ENCODE results near the gene MSX1.

Gene MSX1

DNA sequence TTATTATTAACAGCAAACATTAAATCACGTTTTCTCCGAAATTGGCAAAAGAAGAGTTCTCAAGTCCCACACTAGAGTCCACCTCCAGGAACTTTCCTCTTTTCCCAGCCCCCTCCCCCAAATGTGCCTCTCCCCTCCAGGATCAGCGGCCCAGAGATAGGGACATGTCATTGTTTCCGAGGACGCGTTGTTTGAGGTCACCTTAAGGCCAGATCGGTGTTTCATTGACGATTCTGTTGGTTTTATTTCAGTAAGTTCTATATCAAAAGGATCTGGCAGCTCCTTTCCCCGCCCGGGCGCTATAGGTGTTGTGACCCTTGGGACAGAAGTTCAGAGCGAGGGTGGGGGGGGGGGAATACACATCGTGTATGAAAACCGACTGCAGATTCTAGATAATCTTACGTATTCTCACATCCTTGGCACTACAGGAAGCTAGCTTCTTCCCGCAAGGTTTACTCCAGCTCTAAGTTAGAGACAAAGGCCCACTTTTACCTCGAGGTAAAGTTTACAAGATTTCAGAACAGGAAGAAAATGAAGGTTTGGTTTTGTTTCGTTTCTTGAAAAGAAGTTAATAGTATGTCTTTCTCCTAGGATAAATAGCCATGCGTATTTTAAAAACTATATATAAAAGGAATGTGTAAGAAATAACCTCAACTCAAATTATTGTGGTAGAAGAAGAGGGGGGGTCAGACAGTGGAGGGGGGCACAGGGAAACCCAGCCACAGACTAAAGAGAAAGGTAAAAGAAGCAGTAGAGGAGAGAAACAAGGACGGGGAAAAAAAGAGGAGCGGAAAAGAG lies 739 bp upstream of the MSX1 start:
- no peak for DNase-seq

DNA sequence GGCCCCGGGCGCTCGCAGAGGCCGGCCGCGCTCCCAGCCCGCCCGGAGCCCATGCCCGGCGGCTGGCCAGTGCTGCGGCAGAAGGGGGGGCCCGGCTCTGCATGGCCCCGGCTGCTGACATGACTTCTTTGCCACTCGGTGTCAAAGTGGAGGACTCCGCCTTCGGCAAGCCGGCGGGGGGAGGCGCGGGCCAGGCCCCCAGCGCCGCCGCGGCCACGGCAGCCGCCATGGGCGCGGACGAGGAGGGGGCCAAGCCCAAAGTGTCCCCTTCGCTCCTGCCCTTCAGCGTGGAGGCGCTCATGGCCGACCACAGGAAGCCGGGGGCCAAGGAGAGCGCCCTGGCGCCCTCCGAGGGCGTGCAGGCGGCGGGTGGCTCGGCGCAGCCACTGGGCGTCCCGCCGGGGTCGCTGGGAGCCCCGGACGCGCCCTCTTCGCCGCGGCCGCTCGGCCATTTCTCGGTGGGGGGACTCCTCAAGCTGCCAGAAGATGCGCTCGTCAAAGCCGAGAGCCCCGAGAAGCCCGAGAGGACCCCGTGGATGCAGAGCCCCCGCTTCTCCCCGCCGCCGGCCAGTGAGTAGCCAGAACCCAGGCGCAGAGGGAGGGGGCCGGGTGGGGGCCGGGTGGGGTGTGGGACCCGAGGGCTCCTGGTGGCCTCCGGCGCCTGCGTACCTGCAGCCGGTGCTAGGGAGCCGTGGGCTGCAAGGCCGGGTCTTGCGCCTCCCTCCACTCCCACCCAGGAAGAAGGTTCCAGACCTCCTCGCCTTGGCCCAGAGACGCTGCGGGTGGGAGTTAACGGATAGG lies 534 bp downstream of the MSX1 start:
- DNase-seq: no peak

DNA sequence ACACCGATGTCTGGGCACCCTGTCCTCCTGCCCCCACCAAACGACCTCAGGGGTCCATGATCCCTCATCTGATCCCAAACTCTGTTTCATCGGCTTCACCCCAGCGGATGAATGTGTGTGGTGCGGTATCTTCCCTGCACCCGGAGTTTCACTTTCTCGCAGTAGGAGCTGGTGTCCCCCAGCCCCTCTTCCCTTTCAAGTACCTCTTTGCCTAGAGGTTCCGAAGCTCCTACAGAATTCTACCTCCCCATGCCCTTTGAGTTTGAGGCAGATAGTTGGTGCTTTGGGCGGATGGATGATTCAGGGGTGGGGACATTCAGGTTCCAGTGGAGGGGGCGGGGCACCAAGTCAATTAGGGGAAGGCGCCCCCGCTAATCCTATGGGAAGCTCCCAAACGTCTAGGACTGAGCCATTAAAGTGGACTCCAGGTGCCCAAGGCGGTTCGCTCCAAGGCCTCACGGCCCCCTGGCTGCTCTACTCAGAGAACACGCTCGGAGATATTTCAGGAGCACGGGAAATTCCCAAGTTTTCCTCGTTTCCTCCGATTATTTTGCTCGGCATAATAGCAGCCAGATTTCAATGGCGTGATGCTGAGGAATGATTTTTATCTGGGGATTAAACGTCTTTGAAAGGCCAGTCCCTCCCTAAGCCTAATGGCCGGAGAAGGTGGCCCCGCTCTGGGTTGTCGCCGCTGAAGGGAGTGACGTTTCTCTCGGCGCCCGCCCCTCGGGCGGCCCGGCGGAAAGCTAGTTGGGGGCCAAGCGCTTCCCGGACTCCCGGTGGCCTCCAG lies 1.3 kb downstream of the MSX1 start:
- no peak for DNase-seq

DNA sequence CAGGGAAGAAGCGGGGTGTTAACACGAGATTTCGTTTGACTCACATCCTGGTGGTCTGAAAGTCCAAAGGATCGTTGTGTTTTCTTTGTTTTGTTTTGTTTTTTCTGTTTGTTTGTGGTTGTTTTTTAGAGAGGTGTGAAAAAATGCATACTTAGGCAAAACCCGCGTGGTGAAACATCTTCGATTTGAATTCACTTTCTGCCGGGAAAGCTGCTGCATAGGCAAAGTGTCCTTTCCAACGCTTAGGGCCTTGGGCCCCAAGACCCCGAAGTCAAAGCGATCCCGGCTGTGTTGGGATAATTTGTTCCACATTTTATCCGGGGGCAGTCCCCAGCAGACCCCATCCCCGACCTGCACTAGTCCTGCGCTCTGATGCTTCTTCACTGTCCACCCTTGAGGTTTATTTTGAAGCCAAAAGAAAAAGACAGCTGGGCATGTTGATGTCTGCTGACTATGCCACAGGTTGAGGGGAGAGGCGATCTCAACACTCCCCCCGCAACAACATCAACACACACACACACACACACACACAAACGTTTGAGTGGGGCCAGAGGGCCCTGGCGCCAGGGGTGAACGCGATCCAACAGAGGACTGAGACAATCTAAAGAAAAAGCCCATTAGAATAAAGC lies 2.0 kb downstream of the MSX1 start:
- DNase-seq: no peak

DNA sequence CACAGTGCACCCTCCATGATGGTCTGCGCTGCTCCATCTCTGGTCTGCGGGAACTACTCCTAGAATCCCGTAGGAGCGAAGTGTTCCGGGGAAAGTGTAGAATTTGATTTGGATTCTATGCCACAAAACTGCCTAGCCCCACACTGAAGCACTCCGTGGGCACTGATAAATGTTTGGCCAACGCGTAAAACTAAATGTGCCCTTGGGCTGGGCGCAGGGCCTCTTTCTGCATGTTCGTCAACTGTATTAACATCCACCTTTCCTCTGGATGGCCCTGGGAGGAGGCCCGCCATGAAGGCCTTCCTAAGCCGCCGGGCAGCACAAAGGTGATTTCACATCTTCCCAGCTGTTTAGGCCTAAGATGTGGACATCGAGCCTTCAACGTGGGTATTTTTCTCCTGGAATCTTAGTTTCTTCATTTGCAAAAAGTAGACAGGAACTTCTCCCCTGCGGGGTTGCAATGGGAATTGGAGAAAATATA lies 2.6 kb downstream of the MSX1 start:
- DNase-seq: no peak

DNA sequence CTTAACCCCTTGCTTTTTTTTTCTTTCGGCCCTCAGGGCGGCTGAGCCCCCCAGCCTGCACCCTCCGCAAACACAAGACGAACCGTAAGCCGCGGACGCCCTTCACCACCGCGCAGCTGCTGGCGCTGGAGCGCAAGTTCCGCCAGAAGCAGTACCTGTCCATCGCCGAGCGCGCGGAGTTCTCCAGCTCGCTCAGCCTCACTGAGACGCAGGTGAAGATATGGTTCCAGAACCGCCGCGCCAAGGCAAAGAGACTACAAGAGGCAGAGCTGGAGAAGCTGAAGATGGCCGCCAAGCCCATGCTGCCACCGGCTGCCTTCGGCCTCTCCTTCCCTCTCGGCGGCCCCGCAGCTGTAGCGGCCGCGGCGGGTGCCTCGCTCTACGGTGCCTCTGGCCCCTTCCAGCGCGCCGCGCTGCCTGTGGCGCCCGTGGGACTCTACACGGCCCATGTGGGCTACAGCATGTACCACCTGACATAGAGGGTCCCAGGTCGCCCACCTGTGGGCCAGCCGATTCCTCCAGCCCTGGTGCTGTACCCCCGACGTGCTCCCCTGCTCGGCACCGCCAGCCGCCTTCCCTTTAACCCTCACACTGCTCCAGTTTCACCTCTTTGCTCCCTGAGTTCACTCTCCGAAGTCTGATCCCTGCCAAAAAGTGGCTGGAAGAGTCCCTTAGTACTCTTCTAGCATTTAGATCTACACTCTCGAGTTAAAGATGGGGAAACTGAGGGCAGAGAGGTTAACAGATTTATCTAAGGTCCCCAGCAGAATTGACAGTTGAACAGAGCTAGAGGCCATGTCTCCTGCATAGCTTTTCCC lies 3.4 kb downstream of the MSX1 start:
- no peak for DNase-seq

DNA sequence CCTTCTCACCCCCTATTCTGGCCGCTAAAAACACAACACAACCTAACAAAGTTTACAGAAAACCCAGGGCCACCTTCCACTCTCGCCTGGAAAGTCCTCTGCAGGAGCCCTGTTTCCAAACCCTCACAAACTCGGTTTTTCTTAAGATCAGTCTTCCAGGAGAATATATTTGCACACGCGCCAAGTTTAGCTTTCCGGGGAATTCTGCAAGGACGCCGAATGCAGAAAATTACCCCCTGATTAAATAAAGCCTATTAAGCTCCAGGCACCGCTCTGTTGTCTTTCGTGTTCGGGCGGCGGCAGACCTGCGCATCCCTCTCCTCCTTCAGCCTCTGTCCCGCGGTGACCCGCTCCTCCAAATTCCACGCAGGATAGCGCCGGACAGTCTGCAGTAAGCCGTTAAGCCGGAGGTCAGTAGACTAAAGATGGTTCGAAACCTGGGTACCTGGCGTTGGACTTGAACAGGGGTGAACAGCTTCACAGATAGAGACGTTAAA lies 5.0 kb downstream of the MSX1 start:
- DNase-seq: no peak

DNA sequence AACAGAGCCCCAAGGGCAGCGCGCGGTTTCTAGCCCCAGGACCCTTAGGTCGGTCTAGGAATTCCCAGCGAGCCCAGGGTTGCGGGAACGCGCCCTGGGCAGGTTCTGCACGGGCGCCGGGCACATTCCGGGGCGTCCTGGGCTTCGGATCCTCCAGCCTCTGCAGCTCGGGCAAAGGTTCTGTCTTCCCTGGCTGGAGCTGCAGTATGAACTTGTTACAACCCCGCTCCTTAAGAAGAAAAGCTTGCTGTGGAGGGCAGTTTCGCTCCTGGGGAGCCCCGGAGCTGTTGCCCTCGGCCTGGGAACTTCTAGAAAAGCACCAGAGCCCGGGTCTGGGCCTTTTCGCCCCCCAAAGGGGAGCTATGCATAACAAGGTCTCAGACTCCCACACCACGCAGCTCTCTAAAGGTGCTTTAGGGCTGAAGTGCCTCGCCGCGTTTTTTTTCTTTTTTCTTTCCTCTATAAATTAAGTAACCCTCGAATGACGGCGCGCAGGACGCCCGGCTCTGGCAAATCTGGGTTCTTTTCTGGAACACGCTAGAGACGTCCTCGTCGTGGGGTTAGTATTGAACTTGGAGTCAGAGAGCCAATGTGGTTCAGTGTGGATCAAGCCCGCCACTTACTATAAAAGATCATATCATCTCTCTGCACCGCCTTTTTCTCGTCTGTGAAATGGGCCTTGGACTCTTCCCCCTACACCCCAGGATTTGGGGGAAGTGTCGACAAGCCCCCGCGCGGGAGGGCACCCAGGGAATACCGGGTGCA lies 5.7 kb downstream of the MSX1 start:
- no peak for DNase-seq

DNA sequence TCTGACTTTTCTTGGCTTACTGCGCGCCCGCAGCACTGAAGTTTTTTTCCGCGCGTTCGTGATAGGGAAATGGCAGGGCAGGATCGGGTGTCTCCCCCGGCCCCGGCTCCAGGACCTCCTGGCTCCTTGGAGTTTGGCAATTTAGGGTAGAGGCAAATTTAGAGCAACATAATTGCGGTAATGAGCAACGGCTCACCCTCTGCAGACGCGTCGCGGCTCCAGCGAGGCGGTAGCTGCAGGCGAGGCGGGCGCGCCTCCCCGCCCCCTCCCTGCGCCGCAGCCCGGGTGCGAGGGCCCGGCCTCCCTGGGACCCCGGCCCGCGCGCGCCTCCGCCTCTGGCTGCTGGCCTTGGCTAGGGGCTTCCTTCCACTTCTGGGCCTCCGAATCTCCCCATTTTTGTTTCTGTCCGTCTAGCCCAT lies 6.2 kb downstream of the MSX1 start:
- no peak for DNase-seq

DNA sequence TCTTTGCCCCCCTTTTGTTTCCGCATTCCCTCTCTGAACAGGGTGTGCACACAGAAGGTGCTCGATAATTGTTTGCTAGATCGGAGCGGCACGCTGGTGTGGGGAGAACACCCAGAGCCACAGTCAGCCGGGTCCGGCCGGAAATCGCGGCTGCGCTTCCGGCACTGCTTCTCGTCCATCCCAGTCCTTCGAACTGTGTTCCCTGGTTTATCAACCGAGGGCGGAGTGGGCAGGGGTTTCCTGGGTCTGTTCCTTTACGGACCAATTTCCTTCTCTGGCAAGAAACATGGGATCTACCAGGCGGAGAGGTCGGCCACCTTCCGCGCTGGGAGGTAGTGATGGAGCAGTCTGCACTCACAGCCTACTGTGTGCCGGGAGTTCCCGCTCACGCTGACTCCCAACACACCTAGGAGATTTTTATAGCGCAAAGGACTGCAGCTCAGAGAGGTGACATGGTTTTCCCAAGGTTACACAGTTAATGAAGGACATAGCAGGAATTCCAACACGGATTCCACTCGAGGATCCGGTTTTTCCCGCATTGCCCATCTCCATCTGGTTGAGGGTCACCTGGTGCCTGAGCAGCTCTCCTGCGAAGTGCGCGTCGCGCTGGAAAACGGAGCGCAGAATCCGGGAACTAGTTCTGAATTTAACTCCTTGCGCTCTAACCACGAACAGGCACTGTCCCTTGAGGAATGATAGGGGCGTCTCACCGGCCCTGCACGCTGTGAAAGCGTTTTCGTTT lies 6.8 kb downstream of the MSX1 start:
- DNase-seq: no peak

DNA sequence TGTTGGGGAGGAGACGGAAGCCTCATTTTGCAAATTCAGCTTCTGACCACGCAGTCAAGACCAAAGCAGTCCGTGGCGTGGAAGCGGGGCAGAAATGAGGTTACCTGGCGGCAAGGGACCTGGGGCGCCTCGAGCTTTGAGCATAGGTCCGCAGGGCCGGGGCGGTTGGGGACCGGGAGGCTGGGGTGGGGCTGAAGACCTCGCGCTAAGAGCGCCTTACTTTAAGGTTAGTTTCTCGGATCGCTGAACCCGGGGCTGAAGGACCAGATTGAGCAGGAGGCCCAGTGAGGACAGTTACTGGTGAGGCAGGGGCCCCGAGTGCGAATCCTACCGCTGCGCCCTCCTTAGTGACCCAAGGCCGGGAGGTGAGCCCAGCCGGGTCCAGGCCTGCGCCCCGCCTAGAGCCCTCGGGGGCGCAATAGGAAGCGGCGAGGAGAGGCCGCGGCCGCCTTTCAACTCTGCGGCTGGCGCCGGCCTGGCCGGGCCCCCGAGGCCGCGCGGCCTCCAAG lies 7.5 kb downstream of the MSX1 start:
- DNase-seq: no peak

DNA sequence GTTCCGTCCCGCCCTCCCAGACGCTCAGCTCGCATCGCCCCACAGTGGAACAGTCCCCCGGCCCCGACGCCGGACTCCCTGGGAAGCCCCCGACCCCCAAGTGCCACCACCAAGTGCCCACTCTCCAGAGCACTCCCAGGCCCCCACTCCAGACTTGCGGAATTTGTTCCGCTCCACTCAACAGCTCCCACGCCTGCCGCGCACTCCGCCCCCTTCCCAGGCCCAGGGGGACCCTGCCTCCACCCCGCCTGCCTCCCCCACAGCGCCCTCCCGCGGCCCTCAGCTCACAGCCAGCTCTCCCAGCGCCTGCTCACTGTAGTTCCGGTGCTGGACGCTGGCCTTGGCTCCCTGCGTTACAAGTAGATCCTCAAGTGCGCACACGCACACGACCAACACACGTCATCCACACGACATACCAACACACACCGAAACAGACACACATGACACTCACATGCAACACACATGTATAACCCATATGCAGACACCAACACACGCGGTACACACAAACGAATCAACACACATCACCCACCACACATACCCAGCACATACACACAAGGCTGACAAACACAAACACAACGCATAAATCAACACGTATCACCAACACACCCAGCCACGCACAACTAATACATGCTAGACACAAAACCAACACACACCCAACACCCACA lies 8.0 kb downstream of the MSX1 start:
- DNase-seq: no peak

DNA sequence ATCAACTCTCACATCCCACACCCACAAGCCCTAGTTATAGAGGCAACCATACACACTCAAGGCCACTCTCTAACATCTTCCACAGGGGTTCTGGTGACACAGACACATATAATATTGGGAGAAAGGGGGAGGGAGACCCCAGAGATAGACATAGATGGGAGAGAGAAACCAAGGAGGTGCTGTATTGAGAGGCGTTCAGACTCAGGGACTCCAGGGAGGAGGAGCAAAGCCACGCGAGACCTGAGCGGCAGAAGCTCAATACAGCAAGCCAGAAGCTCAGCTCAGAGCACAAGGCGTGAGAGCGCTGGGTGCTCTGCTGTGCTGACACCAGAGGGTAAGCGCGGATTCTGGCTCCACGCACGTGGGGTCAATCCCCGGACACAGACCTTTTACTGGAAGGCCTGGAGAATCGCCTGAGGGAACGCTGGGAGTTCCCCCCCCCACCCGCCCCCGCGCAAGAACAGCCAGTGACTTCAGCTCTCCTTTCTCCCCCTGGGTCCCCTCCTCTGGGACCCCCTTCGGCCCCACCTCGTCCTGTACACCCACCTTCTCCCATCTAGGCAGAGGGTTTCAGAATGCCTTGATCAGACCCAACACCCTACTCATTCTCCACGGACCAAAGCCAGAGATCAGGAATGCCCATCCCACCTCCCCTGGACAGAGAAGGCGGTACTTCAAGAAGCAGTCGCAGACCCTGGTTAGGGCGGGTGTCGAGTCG lies 8.7 kb downstream of the MSX1 start:
- DNase-seq: no peak

DNA sequence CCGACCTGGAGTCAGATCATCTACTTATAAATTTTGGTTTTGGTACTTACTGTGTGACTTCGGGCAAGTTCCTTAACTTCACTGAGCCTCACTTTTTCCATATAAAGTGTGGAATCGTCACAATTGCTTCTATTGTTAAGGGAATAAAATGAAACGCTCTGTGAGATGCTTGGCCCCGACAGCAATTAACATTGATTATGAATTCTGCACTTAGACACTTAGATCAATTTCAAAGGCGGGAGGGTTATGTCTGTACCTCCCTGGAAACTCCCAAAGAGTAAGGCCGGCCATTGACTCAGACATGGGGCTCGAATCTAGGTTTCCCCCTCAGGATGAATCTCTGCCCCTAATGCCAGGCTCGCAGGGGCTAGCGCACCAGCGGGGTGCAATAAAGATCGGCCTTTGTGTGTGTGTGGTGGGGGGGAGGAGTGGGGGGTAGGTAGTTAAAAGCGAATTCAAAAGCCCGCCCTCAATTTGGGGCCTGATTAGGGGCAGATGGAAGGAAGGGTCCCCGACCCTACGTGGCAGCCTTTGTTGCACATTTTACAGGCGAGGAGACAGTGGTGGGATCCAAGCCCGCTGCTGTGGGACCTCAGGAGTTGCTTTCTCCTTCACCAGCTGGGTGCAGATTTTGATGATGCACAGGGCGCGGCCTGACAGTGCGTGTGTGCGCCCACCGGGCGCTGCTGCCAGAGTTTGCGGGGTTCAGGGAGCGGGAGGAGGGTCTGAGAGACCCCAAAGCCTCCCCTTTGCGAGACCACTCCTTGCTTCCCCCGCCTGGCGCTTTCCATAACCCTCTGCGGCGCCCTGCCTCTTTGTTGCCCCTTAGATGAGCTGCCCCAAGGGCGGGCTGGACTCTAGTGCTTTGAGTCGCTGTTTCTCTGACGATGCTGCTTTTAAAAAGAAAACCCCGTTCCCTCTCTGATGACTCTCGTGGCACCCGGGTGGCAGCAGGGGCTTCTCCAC lies 9.6 kb downstream of the MSX1 start:
- DNase-seq: no peak

DNA sequence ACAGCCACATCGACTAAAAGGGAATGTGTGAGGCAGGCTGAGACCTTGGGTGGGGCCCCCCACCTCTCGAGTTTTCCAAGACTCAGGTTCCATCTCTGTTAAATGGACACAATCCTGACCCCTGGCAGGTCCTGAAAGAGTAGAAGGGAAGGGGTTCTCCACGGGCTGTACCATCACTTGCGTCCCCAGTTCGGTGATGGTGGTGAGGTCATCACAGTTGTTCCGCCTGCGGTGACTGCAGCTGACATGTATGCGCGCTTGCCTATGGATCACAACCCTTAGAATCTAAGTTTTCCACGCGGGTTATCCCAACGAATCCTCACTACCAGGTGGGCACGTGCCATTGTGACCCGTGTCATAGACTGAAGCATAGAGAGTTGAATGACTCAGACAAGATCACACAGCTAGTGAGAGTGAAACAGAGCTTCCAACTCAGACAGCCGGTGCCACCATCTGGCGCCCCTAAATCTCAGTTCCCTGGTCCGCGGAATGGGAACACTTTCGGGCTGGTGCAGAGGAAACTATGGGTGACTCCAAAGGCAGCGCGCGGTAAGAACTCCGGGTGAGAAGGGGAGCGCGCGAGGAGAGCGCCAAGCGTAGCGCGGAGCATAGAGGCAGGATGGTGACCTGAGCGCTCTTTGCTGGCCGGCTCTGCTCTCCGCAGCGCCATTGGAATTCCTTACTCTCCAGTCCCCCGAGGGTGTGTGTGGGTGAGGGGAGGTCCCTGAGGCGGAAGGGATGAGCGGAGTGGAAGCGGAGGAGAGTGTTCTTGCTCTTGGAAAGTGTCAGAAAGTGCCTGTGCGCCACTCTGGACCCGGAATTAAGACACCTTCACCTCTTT lies 10.5 kb downstream of the MSX1 start:
- DNase-seq: no peak

DNA sequence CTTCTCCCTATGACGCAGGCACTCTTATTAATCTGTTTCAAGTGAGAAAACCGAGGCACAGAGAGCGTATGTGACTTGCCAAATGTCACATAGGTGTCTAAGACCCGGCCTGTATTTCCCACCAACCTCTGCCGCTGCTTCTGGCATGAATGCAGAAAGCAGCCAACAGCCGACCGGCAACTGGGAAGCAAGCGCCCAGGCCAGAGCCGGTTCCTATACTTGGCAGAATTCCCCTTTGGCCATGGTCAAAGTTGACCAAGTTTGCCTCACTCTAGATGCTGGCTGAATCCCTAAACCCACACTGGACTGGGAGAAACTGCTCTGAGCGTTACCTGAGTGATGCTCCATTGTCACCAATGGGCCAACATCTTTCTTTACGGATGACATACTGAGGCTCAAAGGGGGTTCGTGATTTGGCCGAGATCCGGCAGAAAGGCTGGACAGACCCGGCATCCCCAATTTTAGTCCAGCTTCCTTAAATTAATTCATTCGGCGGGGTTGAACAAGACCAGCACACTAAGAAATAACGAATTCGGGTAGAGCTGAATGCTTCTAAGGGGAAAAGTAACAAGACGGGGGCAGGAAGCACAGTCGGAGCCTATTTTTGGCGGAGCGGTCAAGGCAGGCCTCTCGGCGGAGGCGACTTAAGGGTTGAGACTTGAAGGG lies 11.2 kb downstream of the MSX1 start:
- DNase-seq: no peak
